NCI-H748 treated with DMSO at 0.1 percent for 48 hours (cell line): ENCODE data around the gene FCN1.

Experiments
- DNase-seq: peaks from one replicate; lab custom pipeline; 2025; lab: John Stamatoyannopoulos, UW

FCN1 gene

GRCh38 chr9:134913713-134914500, 3.8 kb downstream of the FCN1 start:
- DNase-seq = no peak

GRCh38 chr9:134913041-134913712, 4.5 kb downstream of the FCN1 start:
- no peak for DNase-seq

GRCh38 chr9:134912126-134912840, 5.4 kb downstream of the FCN1 start:
- no peak for DNase-seq

GRCh38 chr9:134909511-134910481, 7.9 kb downstream of the FCN1 start:
- DNase-seq = no peak

GRCh38 chr9:134908524-134909309, 9.0 kb downstream of the FCN1 start:
- DNase-seq = no peak

- no peak for DNase-seq
Observed at GRCh38 chr9:134902936-134903335, 14.8 kb downstream of the FCN1 start.

GRCh38 chr9:134899818-134900217, 17.9 kb downstream of the FCN1 start:
- no peak for DNase-seq

GRCh38 chr9:134899168-134899567, 18.5 kb downstream of the FCN1 start:
- DNase-seq = no peak

- DNase-seq = no peak
Observed at GRCh38 chr9:134898319-134898718, 19.4 kb downstream of the FCN1 start.

GRCh38 chr9:134897584-134898170, 20.0 kb downstream of the FCN1 start:
- no peak for DNase-seq

GRCh38 chr9:134896834-134897583, 20.7 kb downstream of the FCN1 start:
- DNase-seq = no peak

GRCh38 chr9:134895908-134896833, 21.5 kb downstream of the FCN1 start:
- no peak for DNase-seq

- no peak for DNase-seq
Observed at GRCh38 chr9:134895567-134895907, 22.2 kb downstream of the FCN1 start.

GRCh38 chr9:134895097-134895496, 22.6 kb downstream of the FCN1 start:
- no peak for DNase-seq

- DNase-seq = no peak
Observed at GRCh38 chr9:134894136-134894860, 23.4 kb downstream of the FCN1 start.

GRCh38 chr9:134892820-134893420, 24.8 kb downstream of the FCN1 start:
- DNase-seq = no peak

- DNase-seq = no peak
Observed at GRCh38 chr9:134892221-134892620, 25.5 kb downstream of the FCN1 start.

- DNase-seq = no peak
Observed at GRCh38 chr9:134891713-134892112, 26.0 kb downstream of the FCN1 start.
